Measurements from ENCODE around the gene CTNNBL1.

- no peak for TF ChIP-seq POLR2A (IDR thresholded peaks at IDR 0.05; ENCODE audit: low read depth, low read length)
- TF ChIP-seq, protein P1, sequence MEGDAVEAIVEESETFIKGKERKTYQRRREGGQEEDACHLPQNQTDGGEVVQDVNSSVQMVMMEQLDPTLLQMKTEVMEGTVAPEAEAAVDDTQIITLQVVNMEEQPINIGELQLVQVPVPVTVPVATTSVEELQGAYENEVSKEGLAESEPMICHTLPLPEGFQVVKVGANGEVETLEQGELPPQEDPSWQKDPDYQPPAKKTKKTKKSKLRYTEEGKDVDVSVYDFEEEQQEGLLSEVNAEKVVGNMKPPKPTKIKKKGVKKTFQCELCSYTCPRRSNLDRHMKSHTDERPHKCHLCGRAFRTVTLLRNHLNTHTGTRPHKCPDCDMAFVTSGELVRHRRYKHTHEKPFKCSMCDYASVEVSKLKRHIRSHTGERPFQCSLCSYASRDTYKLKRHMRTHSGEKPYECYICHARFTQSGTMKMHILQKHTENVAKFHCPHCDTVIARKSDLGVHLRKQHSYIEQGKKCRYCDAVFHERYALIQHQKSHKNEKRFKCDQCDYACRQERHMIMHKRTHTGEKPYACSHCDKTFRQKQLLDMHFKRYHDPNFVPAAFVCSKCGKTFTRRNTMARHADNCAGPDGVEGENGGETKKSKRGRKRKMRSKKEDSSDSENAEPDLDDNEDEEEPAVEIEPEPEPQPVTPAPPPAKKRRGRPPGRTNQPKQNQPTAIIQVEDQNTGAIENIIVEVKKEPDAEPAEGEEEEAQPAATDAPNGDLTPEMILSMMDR (conservative IDR thresholded peaks at IDR 0.05; ENCODE audit: low read depth, low read length) = no peak
- no peak for TF ChIP-seq RCOR1 (IDR thresholded peaks at IDR 0.05; ENCODE audit: insufficient replicate concordance, low read length)
- TF ChIP-seq CEBPB (IDR thresholded peaks at IDR 0.05; ENCODE audit: low read depth, low read length) = no peak
- no peak for TF ChIP-seq SMC3 (IDR thresholded peaks at IDR 0.05; ENCODE audit: low read depth, low read length)
- no peak for TF ChIP-seq FOS (IDR thresholded peaks at IDR 0.05; ENCODE audit: low read depth, low read length)
- TF ChIP-seq RAD21 (IDR thresholded peaks at IDR 0.05; ENCODE audit: low read length) = no peak
- TF ChIP-seq MAZ (IDR thresholded peaks at IDR 0.05; ENCODE audit: borderline replicate concordance, low read depth, low read length) = no peak
Measured at GRCh38 chr20:37841389-37841788, 147.6 kb downstream of the CTNNBL1 start.
